ENCODE data around the gene KIZ. TPM values are rescaled to one million over a fixed set of nuclear protein-coding genes. Genes with fewer than 3 reads are reported as not detected.

The KIZ gene
- total RNA-seq, 1 experiment from 2014 or later: 17.6 TPM

GRCh38 chr20:21270806-21271205, 144.9 kb downstream of the KIZ start:
- no peaks in the 10 kb centered on the region for H3K4me1 ChIP-seq (ENCODE audit: control insufficient read depth in 1 of 2, insufficient read depth in 2 of 2, low read length in 2 of 2)
- ChIA-PET POLR2A (no interaction called here), CTCF (no interaction called here), RAD21 (ENCODE audit: low non-redundant PET in 1 of 2, low total read pairs in 2 of 2, uncharacterized antibody in 2 of 2, unreplicated experiment in 2 of 2) (no interaction called here)
- H3K9me3 ChIP-seq (ENCODE audit: control insufficient read depth in 1 of 2, insufficient read depth in 1 of 2, low read depth in 1 of 2, low read length in 2 of 2): no peaks in the 10 kb centered on the region; a peak in 1 of 4 replicates
- no peaks in the 10 kb centered on the region for H3K9me2 ChIP-seq (ENCODE audit: insufficient read depth)
- no peaks in the 10 kb centered on the region for H4K20me1 ChIP-seq (ENCODE audit: insufficient read depth)
- no peaks in the 10 kb centered on the region for H3K79me2 ChIP-seq (ENCODE audit: insufficient read depth, low read length)
- DNase-seq (ENCODE audit: low read depth, low spot score): no peak
- no peaks in the 10 kb centered on the region for H3K36me3 ChIP-seq (ENCODE audit: control insufficient read depth in 1 of 2, insufficient read depth in 2 of 2, low read length in 2 of 2)
- no peak overlapping the region for H3K9ac ChIP-seq (ENCODE audit: low read length)
- no peak overlapping the region for H3K4me3 ChIP-seq (replicated peaks in 1 of 2; ENCODE audit: low read depth in 1 of 2, low read length in 2 of 2)
- no peak overlapping the region for H3K27ac ChIP-seq (ENCODE audit: low read depth, low read length)
- ATAC-seq: no peak
- BruUV-seq (replicated peaks): no TSS peak
- TF ChIP-seq SRF (IDR thresholded peaks at IDR 0.05; ENCODE audit: low read depth) (no peak), RAD21 (IDR thresholded peaks at IDR 0.05; ENCODE audit: low read depth) (no peak), EZH2phosphoT487 (IDR thresholded peaks at IDR 0.05; ENCODE audit: borderline replicate concordance) (no peak), ELF1 (IDR thresholded peaks at IDR 0.05; ENCODE audit: borderline replicate concordance, low read depth) (no peak), REST (IDR thresholded peaks at IDR 0.05; ENCODE audit: low read depth) (no peak), SP1 (IDR thresholded peaks at IDR 0.05; ENCODE audit: low read depth) (no peak), POLR2A (IDR thresholded peaks at IDR 0.05; ENCODE audit: borderline replicate concordance, extremely low read depth, insufficient read depth, insufficient read length) (no peak), JUND (IDR thresholded peaks at IDR 0.05) (no peak), EZH2 (IDR thresholded peaks at IDR 0.05) (no peak), SIN3A (IDR thresholded peaks at IDR 0.05; ENCODE audit: low read depth) (no peak), CEBPB (IDR thresholded peaks at IDR 0.05; ENCODE audit: low read depth) (no peak), TCF7L2 (IDR thresholded peaks at IDR 0.05; ENCODE audit: borderline replicate concordance, extremely low read depth, insufficient read depth, insufficient read length) (no peak), CBX3 (IDR thresholded peaks at IDR 0.05; ENCODE audit: low read depth) (no peak), CTCF (IDR thresholded peaks at IDR 0.05 in 2 of 3, conservative IDR thresholded peaks at IDR 0.05 in 1 of 3; ENCODE audit: borderline replicate concordance in 1 of 3, insufficient read depth in 1 of 3, low read depth in 2 of 3, low read length in 2 of 3) (no peak)
- TF ChIP-seq, protein P1, sequence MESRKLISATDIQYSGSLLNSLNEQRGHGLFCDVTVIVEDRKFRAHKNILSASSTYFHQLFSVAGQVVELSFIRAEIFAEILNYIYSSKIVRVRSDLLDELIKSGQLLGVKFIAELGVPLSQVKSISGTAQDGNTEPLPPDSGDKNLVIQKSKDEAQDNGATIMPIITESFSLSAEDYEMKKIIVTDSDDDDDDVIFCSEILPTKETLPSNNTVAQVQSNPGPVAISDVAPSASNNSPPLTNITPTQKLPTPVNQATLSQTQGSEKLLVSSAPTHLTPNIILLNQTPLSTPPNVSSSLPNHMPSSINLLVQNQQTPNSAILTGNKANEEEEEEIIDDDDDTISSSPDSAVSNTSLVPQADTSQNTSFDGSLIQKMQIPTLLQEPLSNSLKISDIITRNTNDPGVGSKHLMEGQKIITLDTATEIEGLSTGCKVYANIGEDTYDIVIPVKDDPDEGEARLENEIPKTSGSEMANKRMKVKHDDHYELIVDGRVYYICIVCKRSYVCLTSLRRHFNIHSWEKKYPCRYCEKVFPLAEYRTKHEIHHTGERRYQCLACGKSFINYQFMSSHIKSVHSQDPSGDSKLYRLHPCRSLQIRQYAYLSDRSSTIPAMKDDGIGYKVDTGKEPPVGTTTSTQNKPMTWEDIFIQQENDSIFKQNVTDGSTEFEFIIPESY (IDR thresholded peaks at IDR 0.05; ENCODE audit: extremely low read depth, insufficient replicate concordance, low read length): no peak
- TF ChIP-seq, protein P2, sequence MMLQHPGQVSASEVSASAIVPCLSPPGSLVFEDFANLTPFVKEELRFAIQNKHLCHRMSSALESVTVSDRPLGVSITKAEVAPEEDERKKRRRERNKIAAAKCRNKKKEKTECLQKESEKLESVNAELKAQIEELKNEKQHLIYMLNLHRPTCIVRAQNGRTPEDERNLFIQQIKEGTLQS (IDR thresholded peaks at IDR 0.05): no peak
- TF ChIP-seq, protein P3, sequence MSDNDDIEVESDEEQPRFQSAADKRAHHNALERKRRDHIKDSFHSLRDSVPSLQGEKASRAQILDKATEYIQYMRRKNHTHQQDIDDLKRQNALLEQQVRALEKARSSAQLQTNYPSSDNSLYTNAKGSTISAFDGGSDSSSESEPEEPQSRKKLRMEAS (IDR thresholded peaks at IDR 0.05): no peak
- no peak overlapping the region for H2AFZ ChIP-seq (ENCODE audit: low read depth, low read length, poor library complexity, severe bottlenecking)
- no peaks in the 10 kb centered on the region for H3K27me3 ChIP-seq (ENCODE audit: insufficient read depth, low read length)
- no peak overlapping the region for H3K4me2 ChIP-seq (ENCODE audit: low read length)
- intact Hi-C loops (cut with micrococcal nuclease): no loop called here
